Measurements from ENCODE around the gene ZNF292.
A peak's percentile ranks its signal among the peaks of the same experiment; 100 is the strongest.
"Not testable (repeated sequence)": the region's sequence is repeated elsewhere in the genome, so short reads cannot be mapped to it uniquely, and the experiment has no call there.

ZNF292 gene

GRCh38 chr6:87154993-87155841 is at the start of gene ZNF292:
ZNF292 (plus strand) TSS chr6:87155565; CDS start chr6:87155592, 27 bp downstream.
- peak; percentile 98 for DNase-seq

- no peak for DNase-seq
These were observed 49.5 kb upstream of the ZNF292 start for GRCh38 chr6:87105823-87106222.

- no peak for DNase-seq
These were observed 44.7 kb upstream of the ZNF292 start for GRCh38 chr6:87110636-87111035.

DNA sequence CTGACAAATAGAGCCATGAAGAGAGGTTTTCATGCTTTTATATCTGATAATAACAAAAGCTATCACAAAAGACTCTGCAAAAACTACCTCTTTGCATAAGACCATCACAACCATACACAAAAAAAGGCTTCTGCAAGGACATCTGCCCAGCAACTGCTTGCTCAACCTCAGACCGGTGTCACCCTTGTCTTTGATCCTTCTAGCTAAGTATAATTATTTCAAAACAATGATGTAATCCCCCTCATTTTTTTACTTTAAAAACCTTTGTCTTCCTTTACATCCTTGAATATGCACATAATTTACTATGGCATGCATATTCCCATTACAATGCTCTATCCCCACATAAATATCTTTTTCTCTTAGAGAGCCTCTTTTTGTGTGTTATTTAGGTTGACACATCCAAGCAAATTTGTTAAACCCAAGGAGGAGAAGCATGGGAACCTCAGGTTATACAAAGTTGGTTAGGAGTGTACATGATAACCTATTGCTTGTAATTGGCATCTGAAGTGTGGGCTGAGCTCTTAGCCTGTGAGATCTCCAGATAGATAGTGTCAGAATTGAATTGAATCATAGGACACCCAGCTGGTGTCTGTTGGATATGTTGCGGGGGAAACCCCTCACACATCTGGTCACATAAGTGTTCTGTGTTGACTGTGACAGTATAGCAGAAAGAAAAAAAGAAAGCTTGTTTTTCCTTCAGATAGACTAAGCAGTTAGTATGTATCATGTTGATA is 39.8 kb upstream of the ZNF292 start:
- no peak for DNase-seq

DNA sequence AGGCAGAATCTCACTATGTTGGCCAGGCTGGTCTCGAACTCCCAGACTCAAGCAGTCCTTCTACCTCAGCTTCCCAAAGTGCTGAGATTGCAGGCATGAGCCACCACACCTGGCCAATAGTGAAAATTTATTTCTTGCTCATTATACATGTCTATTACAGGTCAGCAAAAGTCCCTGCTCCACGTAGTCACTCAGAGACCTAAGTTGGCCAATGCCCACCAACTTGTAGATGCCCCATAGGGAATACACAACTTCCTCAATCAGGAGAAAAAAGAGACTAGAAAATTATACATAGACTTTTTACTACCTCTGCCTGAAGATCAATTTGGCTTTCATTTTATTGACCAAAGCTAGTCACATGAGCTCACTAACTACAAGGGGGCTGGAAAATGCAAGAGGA is 38.4 kb upstream of the ZNF292 start:
- DNase-seq: no peak

GRCh38 chr6:87118054-87118453 is 37.3 kb upstream of the ZNF292 start:
- no peak for DNase-seq

DNA sequence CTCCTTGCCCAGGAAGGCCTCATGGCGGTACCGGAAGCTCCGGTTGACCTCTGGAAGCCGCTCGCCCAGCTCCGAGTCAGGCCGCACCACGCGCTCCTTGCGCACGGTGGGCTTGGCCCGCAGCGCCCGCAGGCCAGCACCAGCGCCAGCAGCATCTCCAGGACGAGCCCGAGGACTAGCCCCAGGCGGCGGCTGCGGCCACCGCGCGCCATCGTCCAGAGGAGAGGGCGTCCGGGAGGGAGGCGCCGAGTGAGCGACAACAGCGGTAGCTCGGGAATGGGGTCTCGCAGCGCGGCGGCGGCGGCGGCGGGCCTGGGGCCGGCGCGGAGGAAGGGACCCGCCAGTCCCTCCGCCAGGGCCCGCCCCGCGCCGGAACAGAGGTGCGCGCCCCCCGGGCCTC is 32.9 kb upstream of the ZNF292 start:
- DNase-seq: no peak

- no peak for DNase-seq
These were observed 31.3 kb upstream of the ZNF292 start for GRCh38 chr6:87124074-87124473.

DNA sequence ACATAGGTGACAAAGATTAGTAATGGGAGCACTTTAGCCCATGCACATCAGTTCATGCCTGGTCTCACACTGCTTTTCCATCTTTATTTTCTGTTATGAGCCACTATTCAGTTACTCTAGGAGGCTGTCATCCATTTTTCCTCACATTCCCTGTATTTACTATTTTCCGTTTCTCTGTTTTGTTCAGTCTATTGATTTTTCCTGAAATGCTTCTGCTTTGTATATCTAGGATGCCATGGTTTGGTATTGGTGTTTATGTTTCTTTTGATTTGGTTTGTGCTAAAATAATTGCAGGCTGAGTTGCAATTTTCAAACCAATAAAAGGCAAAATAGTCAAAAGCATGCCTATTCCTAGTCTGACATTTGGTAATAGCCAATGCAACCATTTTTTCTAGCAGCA is 28.9 kb upstream of the ZNF292 start:
- DNase-seq: no peak

DNA sequence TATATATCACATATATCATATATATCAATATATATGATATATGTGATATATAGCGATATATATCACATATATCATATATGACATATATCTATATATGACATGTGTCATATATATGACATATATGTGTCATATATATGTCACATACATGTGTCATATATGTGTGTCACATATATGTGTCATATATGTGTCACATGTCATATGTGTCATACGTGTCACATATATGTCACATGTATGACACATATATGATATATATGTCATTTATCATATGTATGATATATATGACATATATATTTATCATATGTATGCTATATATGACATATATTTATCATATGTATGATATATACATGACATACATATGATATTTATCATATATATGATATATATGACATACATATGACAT is 27.6 kb upstream of the ZNF292 start:
- no peak for DNase-seq

GRCh38 chr6:87136963-87137362 is 18.4 kb upstream of the ZNF292 start:
- DNase-seq: no peak

- DNase-seq: no peak
These were observed 16.1 kb upstream of the ZNF292 start for GRCh38 chr6:87139236-87139635.

- not testable (repeated sequence) for DNase-seq
These were observed 15.4 kb upstream of the ZNF292 start for GRCh38 chr6:87139927-87140326.

DNA sequence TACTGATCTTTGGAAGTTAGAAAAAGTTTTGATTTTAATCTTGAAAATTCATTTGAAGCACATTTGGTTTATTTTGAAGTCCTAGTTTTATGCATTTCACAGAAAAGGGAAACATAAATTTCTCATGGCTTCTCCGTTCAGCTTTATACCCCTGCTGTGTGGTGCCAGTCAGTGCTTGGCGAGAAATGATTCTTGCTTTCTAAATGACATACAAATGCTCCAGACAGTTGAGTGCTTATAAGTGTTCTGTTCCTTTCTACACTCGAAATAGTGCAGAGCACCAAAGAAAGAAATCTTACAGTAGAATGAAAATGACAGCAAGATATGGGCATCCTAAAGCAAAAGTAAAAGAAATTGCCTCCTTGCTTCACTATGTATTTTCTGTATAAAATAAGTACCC is 9.0 kb upstream of the ZNF292 start:
- DNase-seq: no peak

GRCh38 chr6:87150406-87150805 is 5.0 kb upstream of the ZNF292 start:
- no peak for DNase-seq

DNA sequence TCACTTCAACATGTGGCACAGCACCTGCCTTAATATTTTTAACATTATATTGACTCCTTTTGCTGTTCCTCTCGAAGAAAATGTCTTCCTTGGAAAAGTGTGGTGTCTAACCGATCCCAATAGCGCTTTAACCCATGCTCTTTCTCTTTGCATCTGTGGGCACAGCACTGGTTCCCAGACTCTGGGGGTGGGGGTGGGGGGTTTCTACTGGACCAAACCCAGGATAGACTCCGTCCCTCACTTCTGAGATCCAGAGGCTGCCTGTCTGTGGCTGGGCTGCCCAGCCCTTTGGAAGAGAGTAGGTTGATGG is 3.9 kb upstream of the ZNF292 start:
- DNase-seq: no peak

GRCh38 chr6:87151781-87152525 is 3.4 kb upstream of the ZNF292 start:
- peak; percentile 82 to 87 for DNase-seq

DNA sequence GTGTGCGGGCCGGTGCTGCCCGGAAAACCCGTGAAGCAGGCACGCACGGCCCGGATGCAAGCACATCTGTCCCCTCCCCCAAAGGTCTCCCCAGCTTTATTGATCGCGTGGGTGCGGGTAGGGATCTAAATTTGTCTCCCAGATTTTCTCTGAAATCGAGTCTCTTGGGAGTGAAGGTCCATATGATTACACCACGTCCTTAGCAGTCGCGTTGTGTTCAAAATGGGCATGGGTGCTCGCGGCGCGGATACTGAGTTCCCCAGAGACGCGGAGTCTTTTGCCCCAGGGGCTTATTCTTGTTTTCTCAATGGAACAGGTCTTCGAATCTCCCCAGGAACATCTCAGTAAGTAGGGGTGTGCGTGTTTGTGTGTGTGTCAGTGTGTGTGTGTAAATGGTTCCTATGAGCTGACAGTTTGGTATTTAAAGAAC is 2.8 kb upstream of the ZNF292 start:
- DNase-seq: no peak

DNA sequence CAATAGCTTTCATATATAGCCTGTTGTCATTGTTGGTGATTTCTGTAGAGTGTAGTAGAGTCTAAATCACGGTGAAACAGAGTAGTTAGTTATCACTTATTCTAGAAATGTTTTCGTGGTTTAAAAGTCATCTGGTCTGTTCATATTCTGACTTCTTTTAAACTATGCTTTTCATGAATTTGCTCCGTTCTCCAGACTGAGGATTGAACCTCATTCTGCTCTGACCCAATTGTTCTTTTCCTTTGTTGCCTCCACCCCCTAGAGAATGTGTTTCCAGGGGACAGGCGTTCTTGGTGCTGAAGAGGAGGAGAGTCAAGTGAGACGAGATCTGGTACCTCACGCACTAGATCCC is 748 bp upstream of the ZNF292 start:
- DNase-seq: no peak

GRCh38 chr6:87155842-87156815 is 764 bp downstream of the ZNF292 start:
- peak; percentile 70 to 74 for DNase-seq

GRCh38 chr6:87157596-87157995 is 2.2 kb downstream of the ZNF292 start:
- not testable (repeated sequence) for DNase-seq

- DNase-seq: no peak
These were observed 5.9 kb downstream of the ZNF292 start for GRCh38 chr6:87161299-87161698.

DNA sequence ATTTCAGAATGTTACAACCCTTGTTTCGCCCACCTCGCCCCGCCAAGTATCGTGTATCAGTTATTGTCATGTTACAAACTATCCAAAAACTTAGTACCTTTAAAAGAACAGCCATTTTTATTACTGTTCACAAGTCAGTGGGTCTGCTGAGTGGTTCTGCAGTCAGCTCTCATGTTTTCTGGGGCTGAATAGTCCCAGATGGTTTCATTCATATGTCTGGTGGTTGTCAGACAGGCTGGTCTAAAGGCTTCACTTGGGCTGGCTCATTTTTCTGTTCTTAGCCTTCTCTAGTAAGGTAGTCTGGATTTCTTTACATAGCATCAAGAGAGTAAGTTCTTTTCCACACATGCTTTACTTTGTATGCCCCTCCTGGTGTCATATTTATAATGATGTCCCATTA is 8.6 kb downstream of the ZNF292 start:
- no peak for DNase-seq
